Measurements from ENCODE around the gene AP4M1.

Gene AP4M1

GRCh38 chr7:100101016-100101862 is at the start of gene AP4M1, which contains the start of gene MCM7:
Gene AP4M1 (plus strand): TSS chr7:100101643. CDS start chr7:100101715, 72 bp downstream.
Gene MCM7 (minus strand): TSS chr7:100101397. CDS start chr7:100101294, 103 bp downstream.
- peak; percentile 88 to 95 (median 91) for DNase-seq

DNA sequence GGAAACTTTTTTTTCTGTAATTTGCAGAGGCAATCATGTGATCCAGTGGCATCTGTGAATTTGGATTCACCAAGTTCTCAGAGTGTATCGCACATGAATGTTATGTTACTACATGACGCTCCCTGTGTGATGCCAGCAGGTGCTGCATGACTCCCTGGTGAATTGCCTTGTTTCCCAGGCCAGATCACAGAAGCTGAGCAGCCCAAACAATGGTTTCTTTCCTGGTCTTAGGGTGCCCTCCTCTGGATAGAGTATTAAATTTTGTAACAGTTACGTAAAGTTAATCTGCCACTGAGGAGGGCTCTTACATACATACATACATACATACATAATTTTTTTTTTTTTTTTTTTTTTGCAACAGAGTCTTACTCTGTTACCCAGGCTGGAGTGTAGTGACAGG is 48.2 kb upstream of the AP4M1 start:
- DNase-seq = peak in 4 of 6 experiments; percentile 12 to 36 (median 24)

DNA sequence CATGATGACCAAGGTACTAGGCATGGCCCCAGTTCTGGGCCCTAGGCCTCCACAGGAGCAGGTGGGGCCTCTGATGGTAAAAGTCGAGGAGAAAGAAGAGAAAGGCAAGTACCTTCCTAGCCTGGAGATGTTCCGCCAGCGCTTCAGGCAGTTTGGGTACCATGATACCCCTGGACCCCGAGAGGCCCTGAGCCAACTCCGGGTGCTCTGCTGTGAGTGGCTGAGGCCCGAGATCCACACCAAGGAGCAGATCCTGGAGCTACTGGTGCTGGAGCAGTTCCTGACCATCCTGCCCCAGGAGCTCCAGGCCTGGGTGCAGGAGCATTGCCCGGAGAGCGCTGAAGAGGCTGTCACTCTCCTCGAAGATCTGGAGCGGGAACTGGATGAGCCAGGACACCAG is 44.4 kb upstream of the AP4M1 start:
- no peak for DNase-seq

GRCh38 chr7:100059251-100059739 is 42.1 kb upstream of the AP4M1 start:
- DNase-seq = no peak

GRCh38 chr7:100061518-100062193 is 39.8 kb upstream of the AP4M1 start:
- no peak for DNase-seq

DNA sequence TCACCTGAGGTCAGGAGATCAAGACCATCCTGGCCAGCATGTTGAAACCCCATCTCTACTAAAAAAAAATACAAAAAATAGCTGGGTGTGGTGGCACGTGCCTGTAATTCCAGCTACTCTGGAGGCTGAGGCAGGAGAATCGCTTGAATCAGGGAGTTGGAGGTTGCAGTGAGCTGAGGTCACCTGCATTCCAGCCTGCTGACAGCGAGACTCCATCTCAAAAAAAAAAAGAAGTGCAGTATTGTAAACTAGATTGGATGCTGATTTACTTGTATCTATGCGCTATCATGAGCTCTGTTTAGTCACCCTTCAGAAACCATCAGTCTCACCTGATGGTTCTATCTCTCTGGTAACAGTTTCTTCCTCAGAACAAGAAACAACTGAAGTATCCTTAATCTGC is 38.1 kb upstream of the AP4M1 start:
- DNase-seq = no peak

GRCh38 chr7:100064162-100064561 is 37.3 kb upstream of the AP4M1 start:
- DNase-seq = no peak

DNA sequence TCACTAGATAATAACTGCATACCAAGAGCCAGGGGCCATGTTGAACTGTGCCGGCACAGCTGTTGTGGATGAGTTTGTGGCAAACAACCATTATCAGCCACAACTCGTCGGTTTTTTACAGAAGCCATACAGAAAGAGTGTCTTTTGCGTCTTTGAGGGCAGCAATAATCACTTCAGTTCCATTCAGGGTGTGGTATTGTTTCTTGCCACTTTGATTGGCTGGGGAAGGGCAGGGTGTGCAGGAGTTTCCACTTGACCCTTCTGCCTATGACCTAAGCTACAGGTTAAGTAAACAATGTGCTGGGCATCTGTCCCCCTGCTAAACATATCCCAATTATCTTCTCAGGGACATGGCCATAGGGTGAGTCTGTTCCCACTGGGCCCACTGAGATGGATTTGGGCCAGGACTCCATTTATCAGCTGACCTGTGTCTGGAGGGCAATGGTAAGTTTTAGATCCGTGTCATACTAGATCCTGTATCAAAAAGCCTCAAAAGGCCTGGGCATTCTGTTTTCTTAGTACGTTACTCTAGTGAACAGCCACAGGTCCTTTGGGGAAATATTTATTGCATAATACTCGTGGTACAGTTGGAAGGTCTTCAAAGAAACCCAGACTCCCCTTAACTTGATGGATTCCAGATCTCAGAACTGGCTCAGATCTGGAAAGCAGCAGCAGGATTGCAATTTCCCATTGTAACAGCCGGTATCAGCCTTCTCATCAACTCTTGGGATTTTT is 35.8 kb upstream of the AP4M1 start:
- DNase-seq = no peak

GRCh38 chr7:100066953-100067352 is 34.5 kb upstream of the AP4M1 start:
- no peak for DNase-seq

DNA sequence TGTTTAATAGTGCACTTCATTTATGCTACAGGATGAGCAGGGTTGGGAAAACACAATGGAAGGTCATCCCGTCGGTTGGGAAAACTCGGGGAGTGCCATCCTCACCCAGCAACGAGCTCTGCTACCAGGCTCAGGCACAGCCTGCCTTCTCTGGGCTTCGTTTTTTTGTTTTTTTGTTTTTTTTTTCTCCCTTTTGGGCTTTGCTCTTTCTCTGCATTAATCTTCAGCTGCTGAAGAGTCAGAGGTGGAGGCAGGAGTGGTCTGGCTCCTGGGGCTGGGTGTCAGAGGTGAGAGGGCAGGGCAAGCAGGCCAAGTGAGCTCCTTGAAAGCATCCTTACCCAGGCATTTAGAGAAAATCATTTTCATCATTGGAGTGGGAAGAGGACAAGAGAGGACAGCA is 31.5 kb upstream of the AP4M1 start:
- no peak for DNase-seq

GRCh38 chr7:100071018-100071723 is 30.3 kb upstream of the AP4M1 start:
- DNase-seq = no peak

DNA sequence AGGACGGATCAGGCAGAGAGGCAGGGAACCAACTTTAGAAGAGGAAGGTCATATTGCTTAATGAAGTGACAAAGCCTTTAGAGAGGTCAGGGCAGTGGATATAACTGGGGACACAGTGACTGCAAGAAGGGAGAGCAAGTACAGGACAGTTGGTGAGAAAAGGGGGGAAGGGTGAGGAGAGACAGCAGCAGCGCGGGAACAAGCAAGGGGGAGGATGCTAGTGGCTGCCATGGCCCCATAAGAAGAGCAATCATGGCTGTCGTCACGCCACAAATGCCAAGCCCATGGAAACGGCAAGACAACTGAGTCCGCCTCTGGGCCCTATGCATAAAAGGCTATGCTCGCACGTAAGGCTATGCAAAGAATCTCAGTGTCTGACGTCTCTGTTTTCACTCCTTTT is 29.0 kb upstream of the AP4M1 start:
- no peak for DNase-seq

- DNase-seq = no peak
Observed at GRCh38 chr7:100074841-100075240, 26.6 kb upstream of the AP4M1 start.

GRCh38 chr7:100075418-100075817 is 26.0 kb upstream of the AP4M1 start:
- no peak for DNase-seq

GRCh38 chr7:100077205-100077604 is 24.2 kb upstream of the AP4M1 start:
- DNase-seq = no peak

DNA sequence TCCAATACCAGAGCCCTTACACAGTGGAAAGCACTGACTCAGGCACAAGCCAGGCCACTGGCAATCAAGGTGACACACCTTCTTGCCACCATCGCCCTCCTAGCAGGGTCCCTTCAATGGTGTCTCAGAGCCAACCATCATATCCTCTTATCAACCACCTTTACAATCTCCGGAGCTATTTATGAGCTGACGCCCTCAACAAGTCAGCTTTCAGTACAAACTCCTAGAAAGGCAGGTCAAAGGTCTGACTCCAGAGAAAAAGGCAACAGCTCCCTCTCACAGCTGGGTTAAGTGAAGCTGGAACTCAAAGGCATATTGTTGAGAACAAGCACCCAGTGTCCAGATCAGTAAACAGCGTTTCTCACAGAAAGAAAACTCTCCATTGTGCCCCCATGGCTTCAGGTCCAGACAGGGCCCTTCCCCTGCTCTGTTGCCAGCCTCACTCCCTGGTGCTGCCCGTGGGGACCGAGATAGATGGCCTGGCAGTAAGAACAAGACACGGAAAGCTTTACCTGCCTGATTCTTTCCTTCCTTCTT is 22.4 kb upstream of the AP4M1 start:
- no peak for DNase-seq

GRCh38 chr7:100080907-100081534 is 20.4 kb upstream of the AP4M1 start:
- peak in 1 of 6 experiments; percentile 43 for DNase-seq

GRCh38 chr7:100081535-100082102 is 19.8 kb upstream of the AP4M1 start, which contains the start of gene ZNF3:
Gene ZNF3 (minus strand): TSS chr7:100081723. CDS start chr7:100077357, 4,366 bp downstream.
- peak; percentile 89 to 97 (median 96) for DNase-seq

GRCh38 chr7:100082978-100083377 is 18.5 kb upstream of the AP4M1 start:
- no peak for DNase-seq

DNA sequence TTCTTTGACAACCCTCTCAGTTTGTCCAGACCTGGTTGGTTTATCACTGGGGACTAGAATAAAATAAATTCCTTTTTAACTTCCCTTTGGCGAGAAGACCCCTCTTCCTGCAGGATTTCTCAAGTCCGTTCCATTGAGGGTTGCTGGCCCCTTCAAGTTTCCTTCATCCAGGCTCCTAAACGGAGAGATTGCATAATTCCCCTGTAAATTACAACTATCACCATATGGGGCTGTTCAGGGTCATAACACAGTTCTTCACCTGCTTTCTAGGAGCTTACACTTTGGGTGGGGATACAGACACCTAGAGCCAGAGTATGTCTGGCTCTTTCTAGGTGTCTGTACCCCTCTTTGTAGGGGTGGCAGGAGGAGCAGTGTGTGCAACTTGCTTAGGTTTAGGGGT is 15.9 kb upstream of the AP4M1 start:
- DNase-seq = no peak

DNA sequence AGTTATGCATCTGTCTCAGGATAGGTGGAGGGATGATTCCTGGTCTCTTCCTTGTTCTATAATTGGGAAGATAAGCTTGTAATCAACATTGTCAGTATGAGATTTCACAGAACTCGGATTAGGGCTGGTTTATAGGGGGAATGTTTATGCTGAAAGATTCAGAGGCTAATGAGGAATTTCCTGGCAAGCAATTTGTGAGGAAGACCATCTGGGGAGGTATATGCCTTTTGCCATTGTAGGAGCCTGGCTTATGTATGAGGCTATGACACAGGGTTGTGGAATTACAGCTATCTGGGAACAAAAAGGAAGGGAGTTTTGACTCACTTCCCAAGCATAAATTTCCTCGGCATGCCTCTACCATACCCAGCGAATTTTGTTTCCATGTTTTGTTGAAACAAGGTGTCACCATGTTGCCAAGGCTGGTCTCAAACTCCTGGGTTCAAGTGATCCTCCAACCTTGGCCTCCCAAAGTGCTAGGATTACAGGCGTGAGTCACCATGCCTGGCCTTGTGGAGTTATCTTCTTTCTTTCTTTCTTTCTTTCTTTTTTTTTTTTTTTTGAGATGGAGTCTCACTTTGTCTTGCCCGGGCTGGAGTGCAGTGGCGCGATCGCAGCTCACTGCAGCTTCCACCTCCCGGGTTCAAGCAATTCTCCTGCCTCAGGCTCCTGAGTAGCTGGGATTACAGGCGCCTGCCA is 14.2 kb upstream of the AP4M1 start:
- no peak for DNase-seq
